HG03439 (cell line): Measurements from ENCODE around the gene ZDHHC14.
"Not testable (repeated sequence)": the region's sequence is repeated elsewhere in the genome, so short reads cannot be mapped to it uniquely, and the experiment has no call there.

Experiments used
- ATAC-seq: cut with Tn5 transposase; IDR thresholded peaks from one replicate; pipeline ENCODE4 v1.9.1; 2021; ENCODE audit warnings: mild to moderate bottlenecking, moderate library complexity; ENCODE audit not compliant: unreplicated experiment

Gene ZDHHC14

GRCh38 chr6:157695301-157696040 lies 314.5 kb downstream of the ZDHHC14 start:
- ATAC-seq = no peak

DNA sequence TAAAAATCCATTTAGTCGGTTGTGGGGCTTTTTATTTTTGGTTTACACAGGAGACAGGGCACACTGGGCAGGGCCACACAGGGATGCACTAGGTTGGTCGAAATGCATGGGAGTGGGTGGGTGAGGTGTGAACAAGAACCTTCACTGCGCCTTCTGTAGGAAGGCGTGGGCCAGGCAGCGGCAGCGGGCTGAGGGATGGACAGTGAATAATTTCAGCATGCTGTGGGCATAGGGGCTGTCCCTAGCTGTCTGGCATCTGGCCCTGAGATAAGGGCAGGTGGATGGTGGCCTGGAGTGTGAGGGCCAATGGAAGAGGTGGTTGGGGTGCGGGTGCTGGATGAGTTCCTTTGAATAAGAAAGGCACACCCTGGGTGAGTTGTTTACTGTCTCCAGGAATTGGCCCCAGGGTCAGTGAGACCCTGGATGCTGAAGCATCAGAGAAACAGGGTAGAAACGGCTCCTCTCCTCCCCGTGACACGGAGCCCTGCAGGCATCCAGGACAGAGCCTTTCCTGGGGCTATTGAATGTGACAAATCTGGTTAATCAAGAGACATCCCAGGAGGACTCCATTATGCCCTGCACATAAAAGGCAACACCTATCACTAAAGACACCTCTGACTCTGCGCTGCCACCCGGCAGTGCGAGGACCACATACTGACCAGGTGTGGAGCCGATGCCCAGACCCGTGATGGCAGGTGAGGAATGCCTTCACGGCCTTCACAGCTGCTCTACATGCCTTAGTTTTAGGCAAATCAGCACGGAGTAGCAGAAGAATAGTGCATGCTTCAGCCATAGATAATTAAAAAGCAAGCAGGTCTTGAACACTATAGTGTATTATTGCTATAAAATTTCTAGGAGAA lies 319.0 kb downstream of the ZDHHC14 start:
- ATAC-seq = no peak

GRCh38 chr6:157706351-157706750 lies 325.4 kb downstream of the ZDHHC14 start:
- not testable (repeated sequence) for ATAC-seq

DNA sequence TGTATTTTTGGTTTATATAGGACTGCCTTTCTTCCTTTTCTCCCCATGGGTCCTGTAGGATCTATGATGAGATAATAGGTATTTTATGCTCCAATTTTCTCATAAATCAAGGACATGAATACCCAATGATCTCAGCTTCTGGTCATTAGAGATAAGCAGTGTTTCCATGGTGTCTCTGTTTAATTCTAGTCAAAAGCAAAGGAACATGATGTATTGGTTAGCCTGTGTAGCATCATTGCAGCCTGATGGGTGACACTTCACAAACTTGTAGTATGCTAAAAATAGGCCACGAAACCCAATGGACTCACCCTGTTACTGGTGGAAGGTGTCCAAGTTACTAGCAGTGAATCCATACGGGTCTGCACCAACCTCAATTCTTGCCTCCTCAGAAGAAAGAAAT lies 325.9 kb downstream of the ZDHHC14 start:
- no peak for ATAC-seq

DNA sequence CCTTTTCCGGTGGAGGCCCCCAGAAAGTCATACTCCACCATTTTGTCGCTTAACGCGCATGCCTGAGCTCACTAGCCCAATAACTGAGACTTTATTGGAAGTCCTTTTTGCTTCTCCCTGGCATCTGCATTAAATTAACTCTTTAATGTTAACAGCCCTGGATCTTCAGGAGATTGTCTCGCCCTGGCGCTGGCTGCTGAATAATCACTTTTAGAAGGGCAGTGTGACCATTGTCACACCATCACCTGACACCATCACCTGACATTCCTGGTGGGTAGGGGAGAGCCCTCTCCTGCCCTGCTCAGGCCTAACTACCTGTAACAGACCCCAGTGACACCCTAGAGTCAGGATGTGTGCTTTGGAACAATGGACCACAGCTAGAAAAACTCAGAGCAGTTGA lies 326.6 kb downstream of the ZDHHC14 start:
- ATAC-seq = no peak

DNA sequence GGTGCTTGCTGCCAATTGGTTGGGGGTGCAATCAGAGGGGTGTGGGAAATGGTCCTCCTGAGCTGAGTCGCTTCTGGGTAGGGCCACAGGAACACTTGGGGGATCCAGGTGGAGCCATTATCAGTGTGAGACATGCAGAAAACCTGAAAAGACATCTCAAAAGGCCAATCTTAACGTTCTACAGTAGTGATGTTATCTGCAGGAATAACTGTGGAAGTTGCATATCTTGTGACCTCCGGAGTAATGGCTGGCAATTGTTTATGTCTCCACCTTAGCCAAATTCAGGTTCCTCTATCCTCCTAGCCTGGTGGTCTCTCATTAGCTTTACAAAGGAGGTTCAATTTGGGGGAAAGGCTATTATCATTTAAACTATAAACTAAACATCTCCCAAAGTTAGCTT lies 327.2 kb downstream of the ZDHHC14 start:
- no peak for ATAC-seq

DNA sequence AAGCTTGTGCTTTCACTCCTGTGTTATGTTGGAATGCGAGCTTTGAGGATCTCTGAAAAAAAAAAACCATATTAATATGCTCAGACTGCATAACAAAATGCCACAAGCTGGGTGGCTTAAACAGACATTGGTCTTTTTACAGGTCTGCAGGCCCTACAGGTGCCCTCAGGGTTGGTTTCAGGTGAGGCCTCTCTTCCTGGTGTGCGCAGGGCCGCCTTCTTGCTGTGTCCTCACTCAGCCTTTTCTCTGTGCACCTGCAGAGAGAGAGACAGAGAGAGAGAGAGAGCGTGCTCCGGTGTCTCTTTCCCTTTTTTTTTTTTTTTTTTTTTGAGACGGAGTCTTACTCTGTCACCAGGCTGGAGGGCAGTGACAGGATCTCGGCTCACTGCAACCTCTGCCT lies 327.9 kb downstream of the ZDHHC14 start:
- ATAC-seq = no peak

DNA sequence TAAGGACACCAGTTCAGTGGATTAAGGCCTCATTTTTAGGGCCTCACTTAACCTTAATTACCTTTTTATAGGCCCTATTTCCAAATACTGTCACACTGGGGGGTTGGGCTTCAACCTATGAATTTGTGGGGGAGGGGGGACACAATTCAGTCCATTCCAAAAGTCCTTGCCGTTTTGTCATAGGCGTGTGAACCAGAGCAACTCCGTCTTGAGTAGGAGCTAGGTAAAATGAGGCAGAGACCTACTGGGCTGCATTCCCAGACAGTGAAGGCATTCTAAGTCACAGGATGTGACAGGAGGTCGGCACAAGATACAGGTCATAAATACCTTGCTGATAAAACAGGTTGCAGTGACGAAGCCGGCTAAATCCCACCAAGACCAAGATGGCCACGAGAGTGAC lies 328.6 kb downstream of the ZDHHC14 start:
- ATAC-seq = no peak

- ATAC-seq = no peak
Observed at GRCh38 chr6:157710604-157711003, 329.6 kb downstream of the ZDHHC14 start.

DNA sequence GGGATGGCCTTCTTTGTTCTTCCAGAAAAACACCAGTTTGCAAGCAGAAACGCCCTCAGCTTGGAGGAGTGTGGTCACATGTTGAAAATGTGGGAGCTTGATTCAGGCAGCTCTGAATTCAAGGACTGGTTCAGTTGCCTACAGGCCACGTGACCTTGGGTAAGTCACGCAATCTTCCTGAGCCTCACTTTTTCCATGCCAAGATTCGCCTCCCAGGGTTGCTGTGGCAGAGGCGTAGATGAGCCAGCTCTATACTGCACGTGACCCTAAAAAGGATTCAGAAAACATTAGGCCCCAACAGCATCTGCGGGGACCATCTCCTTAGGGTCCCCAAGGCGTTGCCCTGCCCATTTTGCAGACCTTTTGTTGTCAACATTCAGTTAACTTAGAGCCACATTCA lies 330.1 kb downstream of the ZDHHC14 start:
- no peak for ATAC-seq

DNA sequence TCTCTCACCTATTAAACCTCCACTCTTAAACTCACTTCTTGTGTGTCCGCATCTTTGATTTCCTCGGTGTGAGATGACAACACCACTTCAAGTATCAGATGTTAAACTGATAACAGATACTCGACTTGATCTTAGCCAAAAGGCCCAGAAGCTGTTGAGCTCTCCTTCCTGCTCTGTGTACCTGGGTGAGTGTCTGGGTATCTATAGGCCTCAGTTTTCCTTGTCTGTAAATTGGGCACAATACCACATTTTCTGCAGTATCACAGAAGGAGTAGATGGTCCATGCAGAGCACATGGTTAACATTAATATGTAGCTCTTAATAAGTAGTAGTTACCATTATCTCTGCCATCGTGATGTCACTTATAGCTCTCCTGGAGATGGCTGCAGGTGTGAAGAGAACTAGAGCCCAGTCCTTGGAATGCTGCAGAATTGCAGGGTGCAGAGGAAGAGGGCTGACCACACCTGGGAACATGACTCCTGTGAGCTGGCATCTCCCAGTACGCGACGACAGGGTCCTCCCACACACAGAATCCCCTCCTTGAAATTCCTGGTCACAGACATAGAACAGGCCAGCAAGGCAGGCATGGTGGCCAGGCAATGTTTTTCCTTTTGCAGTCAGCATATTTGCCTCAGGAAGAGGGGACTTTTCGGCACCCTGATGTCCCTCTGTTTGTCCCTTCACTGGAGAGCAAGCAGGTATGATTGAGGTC lies 331.8 kb downstream of the ZDHHC14 start:
- no peak for ATAC-seq

GRCh38 chr6:157713451-157714152 lies 332.6 kb downstream of the ZDHHC14 start:
- no peak for ATAC-seq

- no peak for ATAC-seq
Observed at GRCh38 chr6:157714153-157714490, 333.1 kb downstream of the ZDHHC14 start.

GRCh38 chr6:157715728-157716164 lies 334.8 kb downstream of the ZDHHC14 start:
- no peak for ATAC-seq

- ATAC-seq = no peak
Observed at GRCh38 chr6:157716251-157716995, 335.4 kb downstream of the ZDHHC14 start.

DNA sequence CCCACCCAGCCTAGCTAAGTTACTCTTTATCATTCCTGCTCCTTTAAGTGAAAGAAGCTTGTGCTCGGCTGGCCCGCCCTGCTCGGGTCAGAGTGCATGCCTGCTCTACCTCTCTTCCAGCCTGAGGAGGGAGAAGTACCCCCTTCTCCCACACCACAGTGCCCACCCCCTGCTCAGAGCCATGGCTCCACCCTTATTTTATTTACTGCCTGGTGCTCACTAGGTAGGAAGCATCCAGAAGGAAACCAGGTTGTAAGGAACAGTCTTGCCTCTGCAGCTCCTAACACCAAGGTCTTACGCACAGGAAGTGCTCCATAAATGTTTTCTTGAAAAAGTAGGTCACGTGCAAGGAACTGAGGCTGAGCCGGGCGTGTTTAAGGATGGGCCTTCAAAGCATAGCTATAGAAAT lies 336.4 kb downstream of the ZDHHC14 start:
- ATAC-seq = no peak

DNA sequence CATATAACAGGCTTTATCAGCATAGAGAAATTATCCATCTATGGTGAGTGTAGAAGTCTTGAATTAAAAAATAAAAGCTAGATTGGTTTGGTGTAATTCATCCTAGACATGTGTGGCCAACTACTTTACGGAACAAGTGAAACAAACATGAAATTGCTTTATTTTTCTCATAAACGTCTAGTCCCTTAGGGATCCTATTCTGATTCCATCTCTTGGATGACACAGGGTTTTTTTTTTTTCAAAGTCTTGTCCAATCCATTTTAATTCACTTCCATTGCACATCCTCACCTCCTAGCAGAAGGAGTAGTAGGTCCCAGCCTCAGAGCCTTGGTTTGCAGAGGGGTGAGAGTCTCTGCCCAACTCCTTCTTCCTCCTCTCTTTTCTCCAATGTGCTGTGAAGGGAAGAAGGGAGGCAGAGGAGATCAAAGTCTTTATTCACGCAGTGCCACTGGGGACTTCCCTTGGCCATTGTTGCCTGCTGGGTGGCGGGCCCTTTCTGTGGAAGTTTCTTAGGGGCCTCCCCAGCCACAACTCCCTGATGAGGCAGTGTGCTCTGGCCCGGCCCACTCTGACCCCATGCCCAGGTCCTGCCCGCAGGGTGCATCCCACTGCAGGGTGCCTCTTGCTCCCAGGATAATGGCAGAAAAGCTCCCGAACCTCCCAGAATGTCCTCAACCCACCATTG lies 337.7 kb downstream of the ZDHHC14 start:
- no peak for ATAC-seq

DNA sequence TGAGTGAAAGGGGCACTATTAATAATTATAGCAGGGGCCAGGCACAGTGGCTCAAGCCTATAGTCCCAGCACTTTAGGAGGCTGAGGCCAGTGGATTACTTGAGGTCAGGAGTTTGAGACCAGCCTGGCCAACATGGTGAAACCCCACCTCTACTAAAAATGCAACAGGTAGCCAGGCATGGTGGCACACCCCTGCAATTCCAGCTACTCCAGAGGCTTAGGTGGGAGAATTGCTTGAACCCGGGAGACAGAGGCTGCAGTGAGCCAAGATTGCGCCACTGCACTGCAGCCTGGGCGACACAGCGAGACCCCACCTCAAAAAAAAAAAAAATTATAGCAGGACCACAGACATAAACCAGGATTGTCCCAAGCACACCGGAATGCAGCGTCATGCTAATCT lies 340.0 kb downstream of the ZDHHC14 start:
- not testable (repeated sequence) for ATAC-seq

DNA sequence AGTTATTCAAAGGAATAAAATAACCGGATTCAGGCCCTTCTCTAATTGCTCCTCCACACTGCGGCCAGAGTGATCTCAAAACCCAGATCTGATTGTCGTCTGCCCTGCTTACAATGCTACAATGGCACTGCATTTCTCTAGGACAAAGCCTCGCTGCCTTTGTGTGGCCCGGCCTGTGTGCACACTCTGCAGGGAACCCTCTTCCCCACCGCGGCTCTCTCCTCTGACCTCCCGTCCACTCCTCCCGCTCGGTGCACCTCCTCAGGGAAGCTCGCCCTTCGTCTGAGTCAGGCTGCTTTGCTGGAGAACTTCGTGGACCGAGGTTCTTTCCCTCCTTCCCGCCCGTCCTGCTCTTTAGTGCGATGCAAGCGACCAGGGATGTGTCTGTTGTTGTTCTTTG lies 340.4 kb downstream of the ZDHHC14 start:
- no peak for ATAC-seq

DNA sequence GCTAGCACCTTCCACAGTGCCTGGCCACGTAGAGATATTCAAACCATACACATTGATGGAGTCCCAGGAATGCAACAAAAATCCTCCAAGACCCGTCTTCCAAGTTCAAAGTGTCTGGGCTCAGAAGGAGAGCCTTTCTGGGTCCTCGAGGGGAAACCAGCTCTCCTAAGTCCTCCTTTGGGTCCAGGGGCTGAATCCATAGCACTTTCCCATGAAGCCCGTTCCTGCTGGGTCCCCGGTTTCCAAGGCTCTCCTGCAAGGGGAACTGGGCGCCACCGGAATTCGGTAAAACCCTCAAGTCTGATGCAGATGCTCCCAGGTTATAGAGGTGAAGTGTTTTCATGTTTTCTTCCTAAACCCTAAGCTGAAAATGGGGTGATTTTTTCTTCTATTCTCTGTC lies 340.8 kb downstream of the ZDHHC14 start:
- no peak for ATAC-seq
